ENCODE results near the gene PRKG1. TPM values are rescaled to one million over a fixed set of nuclear protein-coding genes. Genes with fewer than 3 reads are reported as not detected.

Gene PRKG1
- total and polyA plus RNA-seq, 2 experiments from 2014 or later = 18.2 to 21.1 TPM

- TF ChIP-seq ZNF462 (CRISPR knock-in tag; IDR thresholded peaks at IDR 0.05) (no peak), CREB1 (CRISPR knock-in tag; IDR thresholded peaks at IDR 0.05; ENCODE audit: low read depth) (no peak), CTCF (conservative IDR thresholded peaks at IDR 0.05; ENCODE audit: low read depth in 2 of 2) (no peak), ZNF114 (CRISPR knock-in tag; IDR thresholded peaks at IDR 0.05) (no peak)
Measured at GRCh38 chr10:51327432-51327831, 253.1 kb downstream of the PRKG1 start (continued).

- Mint-ChIP-seq H3K27me3 (ENCODE audit: insufficient read depth, low read depth, poor library complexity) (no peaks in the 10 kb centered on the region), H3K9me3 (no peaks in the 10 kb centered on the region), H3K27ac (no peak overlapping the region), H3K4me3 (no peak overlapping the region), H3K4me1 (peaks cover 12% of the 10 kb centered on the region), H3K36me3 (ENCODE audit: low read depth) (no peaks in the 10 kb centered on the region)
- H3K36me3 ChIP-seq (ENCODE audit: insufficient read depth) = no peaks in the 10 kb centered on the region
- TF ChIP-seq JUNB (IDR thresholded peaks at IDR 0.05; ENCODE audit: unreplicated experiment) (no peak), ZNF331 (CRISPR knock-in tag; IDR thresholded peaks at IDR 0.05; ENCODE audit: low read depth) (no peak), POLR2AphosphoS5 (IDR thresholded peaks at IDR 0.05; ENCODE audit: low read depth) (no peak), CTCF (conservative IDR thresholded peaks at IDR 0.05; ENCODE audit: low read depth in 2 of 2) (no peak)
- H3K27ac ChIP-seq (ENCODE audit: low read depth) = no peak overlapping the region
- H3K4me3 ChIP-seq = no peak overlapping the region
- no peaks in the 10 kb centered on the region for H4K20me1 ChIP-seq (replicated peaks; ENCODE audit: insufficient read depth)
- H3K4me2 ChIP-seq = no peak overlapping the region; the same call in 1 of the 2 replicates
- DNase-seq (ENCODE audit: low spot score) (no peak), ATAC-seq (no peak)
- no peak overlapping the region for H2AFZ ChIP-seq
- no peaks in the 10 kb centered on the region for H3K79me2 ChIP-seq (replicated peaks; ENCODE audit: insufficient read depth)
- no peaks in the 10 kb centered on the region for H3F3A ChIP-seq (replicated peaks; ENCODE audit: low read depth)
- 0 out of 2 replicates have a peak, but pooled peaks cover 6% of the 10 kb centered on the region for H3K9me2 ChIP-seq (ENCODE audit: insufficient read depth)
- H3K4me1 ChIP-seq (ENCODE audit: insufficient read depth) = peaks cover 9% of the 10 kb centered on the region; the same call in 1 of the 2 replicates
- H3K27me3 ChIP-seq (ENCODE audit: insufficient read depth) = no peaks in the 10 kb centered on the region
Measured at GRCh38 chr10:51340366-51340765, 266.1 kb downstream of the PRKG1 start.

Data from GM23338 (cell line).